ENCODE measurements around the gene TRAF2.

The TRAF2 gene

GRCh38 chr9:136956604-136957003 is 70.3 kb downstream of the TRAF2 start:
- Histone ChIP-seq H3K36me3 (ENCODE audit: control insufficient read depth, insufficient read depth, low read length) (no peaks in the 10 kb centered on the region), H3K9me3 (ENCODE audit: control insufficient read depth, insufficient read depth, low read length) (no peaks in the 10 kb centered on the region), H3K4me3 (ENCODE audit: low read depth, low read length) (no peak overlapping the region), H3K9ac (ENCODE audit: low read depth, low read length) (no peak overlapping the region), H3K27ac (ENCODE audit: low read depth, low read length) (no peak overlapping the region), H3K4me1 (ENCODE audit: control insufficient read depth, insufficient read depth, low read length) (no peaks in the 10 kb centered on the region), H3K27me3 (ENCODE audit: control insufficient read depth, insufficient read depth, low read length) (no peaks in the 10 kb centered on the region)

DNA sequence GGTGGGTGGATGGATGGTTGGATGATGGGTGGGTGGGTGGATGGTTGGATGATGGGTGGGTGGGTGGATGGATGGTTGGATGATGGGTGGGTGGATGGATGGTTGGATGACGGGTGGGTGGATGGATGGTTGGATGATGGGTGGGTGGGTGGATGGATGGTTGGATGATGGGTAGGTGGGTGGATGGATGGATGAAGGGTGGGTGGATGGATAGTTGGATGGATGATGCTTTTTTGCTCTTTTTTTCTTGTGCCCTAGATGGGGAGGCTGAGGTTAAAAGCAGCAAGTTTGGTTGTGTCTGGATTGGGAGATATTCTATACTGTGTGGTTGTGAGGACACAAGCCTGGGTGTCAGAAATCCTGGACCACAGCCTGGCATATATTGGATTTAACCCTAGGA is 71.1 kb downstream of the TRAF2 start:
- H3K9me3 ChIP-seq (ENCODE audit: control insufficient read depth, insufficient read depth, low read length): no peaks in the 10 kb centered on the region
- H3K36me3 ChIP-seq (ENCODE audit: control insufficient read depth, insufficient read depth, low read length): no peaks in the 10 kb centered on the region
- no peak overlapping the region for H3K9ac ChIP-seq (ENCODE audit: low read depth, low read length)
- H3K4me3 ChIP-seq (ENCODE audit: low read depth, low read length): no peak overlapping the region
- H3K4me1 ChIP-seq (ENCODE audit: control insufficient read depth, insufficient read depth, low read length): no peaks in the 10 kb centered on the region
- no peak overlapping the region for H3K27ac ChIP-seq (ENCODE audit: low read depth, low read length)
- H3K27me3 ChIP-seq (ENCODE audit: control insufficient read depth, insufficient read depth, low read length): no peaks in the 10 kb centered on the region

GRCh38 chr9:136957901-136958300 is 71.6 kb downstream of the TRAF2 start:
- Histone ChIP-seq H3K9ac (ENCODE audit: low read depth, low read length) (no peak overlapping the region), H3K27me3 (ENCODE audit: control insufficient read depth, insufficient read depth, low read length) (no peaks in the 10 kb centered on the region), H3K4me3 (ENCODE audit: low read depth, low read length) (no peak overlapping the region), H3K4me1 (ENCODE audit: control insufficient read depth, insufficient read depth, low read length) (no peaks in the 10 kb centered on the region), H3K36me3 (ENCODE audit: control insufficient read depth, insufficient read depth, low read length) (no peaks in the 10 kb centered on the region), H3K9me3 (ENCODE audit: control insufficient read depth, insufficient read depth, low read length) (no peaks in the 10 kb centered on the region), H3K27ac (ENCODE audit: low read depth, low read length) (no peak overlapping the region)

DNA sequence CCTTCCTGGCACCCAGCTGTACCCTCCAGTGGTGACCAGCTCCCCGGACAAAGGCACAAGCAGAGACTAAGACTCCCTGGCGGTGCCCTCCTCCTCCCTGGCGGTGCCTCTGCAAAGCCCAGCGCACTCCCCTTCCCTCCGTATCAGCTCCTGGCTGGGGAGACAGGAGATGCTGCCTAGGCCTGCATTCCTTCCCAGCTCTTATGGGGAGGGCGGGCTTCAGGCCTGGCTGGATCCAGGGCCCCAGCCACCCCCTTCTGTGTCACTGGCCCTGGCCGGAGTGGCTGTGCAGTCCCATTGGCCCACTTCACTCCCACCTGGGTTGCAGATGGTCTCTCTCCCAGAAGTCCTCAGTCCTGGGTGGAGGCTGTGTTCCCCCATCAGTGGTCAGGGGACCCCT is 72.2 kb downstream of the TRAF2 start:
- Histone ChIP-seq H3K36me3 (ENCODE audit: control insufficient read depth, insufficient read depth, low read length) (no peaks in the 10 kb centered on the region), H3K4me3 (ENCODE audit: low read depth, low read length) (no peak overlapping the region), H3K9ac (ENCODE audit: low read depth, low read length) (no peak overlapping the region), H3K27me3 (ENCODE audit: control insufficient read depth, insufficient read depth, low read length) (no peaks in the 10 kb centered on the region), H3K4me1 (ENCODE audit: control insufficient read depth, insufficient read depth, low read length) (no peaks in the 10 kb centered on the region), H3K9me3 (ENCODE audit: control insufficient read depth, insufficient read depth, low read length) (no peaks in the 10 kb centered on the region), H3K27ac (ENCODE audit: low read depth, low read length) (no peak overlapping the region)

- Histone ChIP-seq H3K9me3 (ENCODE audit: control insufficient read depth, insufficient read depth, low read length) (no peaks in the 10 kb centered on the region), H3K36me3 (ENCODE audit: control insufficient read depth, insufficient read depth, low read length) (no peaks in the 10 kb centered on the region), H3K4me3 (ENCODE audit: low read depth, low read length) (no peak overlapping the region), H3K27ac (ENCODE audit: low read depth, low read length) (no peak overlapping the region), H3K27me3 (ENCODE audit: control insufficient read depth, insufficient read depth, low read length) (no peaks in the 10 kb centered on the region), H3K9ac (ENCODE audit: low read depth, low read length) (no peak overlapping the region), H3K4me1 (ENCODE audit: control insufficient read depth, insufficient read depth, low read length) (no peaks in the 10 kb centered on the region)
These were observed 72.9 kb downstream of the TRAF2 start for GRCh38 chr9:136958898-136959850.

GRCh38 chr9:136960212-136960937 is 74.1 kb downstream of the TRAF2 start:
- Histone ChIP-seq H3K9me3 (ENCODE audit: control insufficient read depth, insufficient read depth, low read length) (no peaks in the 10 kb centered on the region), H3K4me3 (ENCODE audit: low read depth, low read length) (no peak overlapping the region), H3K27ac (ENCODE audit: low read depth, low read length) (no peak overlapping the region), H3K9ac (ENCODE audit: low read depth, low read length) (no peak overlapping the region), H3K27me3 (ENCODE audit: control insufficient read depth, insufficient read depth, low read length) (no peaks in the 10 kb centered on the region), H3K4me1 (ENCODE audit: control insufficient read depth, insufficient read depth, low read length) (no peaks in the 10 kb centered on the region), H3K36me3 (ENCODE audit: control insufficient read depth, insufficient read depth, low read length) (no peaks in the 10 kb centered on the region)

GRCh38 chr9:136960938-136961275 is 74.6 kb downstream of the TRAF2 start:
- no peaks in the 10 kb centered on the region for H3K27me3 ChIP-seq (ENCODE audit: control insufficient read depth, insufficient read depth, low read length)

GRCh38 chr9:136961279-136962065 is 75.2 kb downstream of the TRAF2 start:
- no peaks in the 10 kb centered on the region for H3K27me3 ChIP-seq (ENCODE audit: control insufficient read depth, insufficient read depth, low read length)
- H3K36me3 ChIP-seq (ENCODE audit: control insufficient read depth, insufficient read depth, low read length): no peaks in the 10 kb centered on the region
- peaks cover 2% of the 10 kb centered on the region; the same call in 1 of the 2 replicates for H3K4me1 ChIP-seq (ENCODE audit: control insufficient read depth, insufficient read depth, low read length)
- H3K9ac ChIP-seq (ENCODE audit: low read depth, low read length): no peak overlapping the region
- H3K27ac ChIP-seq (ENCODE audit: low read depth, low read length): no peak overlapping the region
- no peak overlapping the region for H3K4me3 ChIP-seq (ENCODE audit: low read depth, low read length)
- no peaks in the 10 kb centered on the region for H3K9me3 ChIP-seq (ENCODE audit: control insufficient read depth, insufficient read depth, low read length)

More at GRCh38 chr9:136960938-136961275, 74.6 kb downstream of the TRAF2 start:
- Histone ChIP-seq H3K27ac (ENCODE audit: low read depth, low read length) (no peak overlapping the region), H3K9me3 (ENCODE audit: control insufficient read depth, insufficient read depth, low read length) (no peaks in the 10 kb centered on the region), H3K4me3 (ENCODE audit: low read depth, low read length) (no peak overlapping the region), H3K4me1 (ENCODE audit: control insufficient read depth, insufficient read depth, low read length) (no peaks in the 10 kb centered on the region; the same call in 1 of the 2 replicates), H3K36me3 (ENCODE audit: control insufficient read depth, insufficient read depth, low read length) (no peaks in the 10 kb centered on the region), H3K9ac (ENCODE audit: low read depth, low read length) (no peak overlapping the region)

- Histone ChIP-seq H3K9me3 (ENCODE audit: control insufficient read depth, insufficient read depth, low read length) (no peaks in the 10 kb centered on the region), H3K4me1 (ENCODE audit: control insufficient read depth, insufficient read depth, low read length) (peaks cover 2% of the 10 kb centered on the region; the same call in 1 of the 2 replicates), H3K27me3 (ENCODE audit: control insufficient read depth, insufficient read depth, low read length) (no peaks in the 10 kb centered on the region), H3K4me3 (ENCODE audit: low read depth, low read length) (no peak overlapping the region), H3K36me3 (ENCODE audit: control insufficient read depth, insufficient read depth, low read length) (no peaks in the 10 kb centered on the region), H3K27ac (ENCODE audit: low read depth, low read length) (no peak overlapping the region), H3K9ac (ENCODE audit: low read depth, low read length) (no peak overlapping the region)
These were observed 75.8 kb downstream of the TRAF2 start for GRCh38 chr9:136962163-136962562.

DNA sequence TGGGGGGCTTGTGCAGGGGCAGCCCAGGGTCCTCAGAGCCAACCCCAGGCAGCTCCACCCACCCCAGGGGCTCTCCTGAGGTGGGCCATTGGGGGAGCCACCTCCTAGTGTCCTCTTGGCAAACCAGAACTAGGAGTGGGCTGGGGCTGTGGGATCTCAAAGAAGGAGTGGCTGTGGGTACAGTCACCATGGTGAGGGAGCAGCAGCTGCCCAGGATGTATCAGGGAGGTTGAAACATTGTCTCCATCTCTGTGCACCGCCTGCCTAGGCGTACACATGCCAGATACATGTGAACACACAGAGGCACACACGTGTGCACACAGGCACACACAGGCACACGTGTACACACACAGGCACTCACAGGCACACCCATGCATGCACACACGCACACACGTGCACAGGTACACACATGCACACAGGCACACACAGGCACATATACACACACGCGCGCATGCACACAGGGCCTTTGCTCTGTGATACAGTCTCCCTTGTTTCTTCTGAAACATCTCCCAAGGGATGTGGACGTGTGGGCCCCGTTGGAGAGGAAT is 76.5 kb downstream of the TRAF2 start:
- Histone ChIP-seq H3K4me1 (ENCODE audit: control insufficient read depth, insufficient read depth, low read length) (peaks cover 2% of the 10 kb centered on the region; the same call in 1 of the 2 replicates), H3K4me3 (ENCODE audit: low read depth, low read length) (no peak overlapping the region), H3K9ac (ENCODE audit: low read depth, low read length) (no peak overlapping the region), H3K27me3 (ENCODE audit: control insufficient read depth, insufficient read depth, low read length) (no peaks in the 10 kb centered on the region), H3K9me3 (ENCODE audit: control insufficient read depth, insufficient read depth, low read length) (no peaks in the 10 kb centered on the region), H3K36me3 (ENCODE audit: control insufficient read depth, insufficient read depth, low read length) (no peaks in the 10 kb centered on the region), H3K27ac (ENCODE audit: low read depth, low read length) (no peak overlapping the region)

Measured in HUES48 (cell line).